ENCODE results near the gene TTC33. TPM values are rescaled to one million over a fixed set of nuclear protein-coding genes. Genes with fewer than 3 reads are reported as not detected.

TTC33 gene
- total and polyA plus RNA-seq, 10 donors: 4.3 to 17.9 (median 13.7) TPM

- Histone ChIP-seq H3K4me1 (peaks cover 7 to 75% (median 48%) of the 10 kb centered on the region in 6 donors), H3K9me3 (no peaks in the 10 kb centered on the region), H3K27me3 (replicated peaks in 1 of 7) (peaks cover 0 to under 1% (median 0%) of the 10 kb centered on the region in 7 donors), H3K36me3 (no peaks in the 10 kb centered on the region), H3K27ac (peak overlapping the region in 2 of 8 donors; percentile 46 to 97), H3K4me3 (no peak overlapping the region)
- intact Hi-C loops (cut with DNase I; ENCODE audit: low total_unique reads): no loop called here
- DNase-seq: no peak
- 90 to 96% (median 92%) methylated on average over 6 of the region's 6 CpGs for WGBS, 5 donors
- TF ChIP-seq, protein P1, sequence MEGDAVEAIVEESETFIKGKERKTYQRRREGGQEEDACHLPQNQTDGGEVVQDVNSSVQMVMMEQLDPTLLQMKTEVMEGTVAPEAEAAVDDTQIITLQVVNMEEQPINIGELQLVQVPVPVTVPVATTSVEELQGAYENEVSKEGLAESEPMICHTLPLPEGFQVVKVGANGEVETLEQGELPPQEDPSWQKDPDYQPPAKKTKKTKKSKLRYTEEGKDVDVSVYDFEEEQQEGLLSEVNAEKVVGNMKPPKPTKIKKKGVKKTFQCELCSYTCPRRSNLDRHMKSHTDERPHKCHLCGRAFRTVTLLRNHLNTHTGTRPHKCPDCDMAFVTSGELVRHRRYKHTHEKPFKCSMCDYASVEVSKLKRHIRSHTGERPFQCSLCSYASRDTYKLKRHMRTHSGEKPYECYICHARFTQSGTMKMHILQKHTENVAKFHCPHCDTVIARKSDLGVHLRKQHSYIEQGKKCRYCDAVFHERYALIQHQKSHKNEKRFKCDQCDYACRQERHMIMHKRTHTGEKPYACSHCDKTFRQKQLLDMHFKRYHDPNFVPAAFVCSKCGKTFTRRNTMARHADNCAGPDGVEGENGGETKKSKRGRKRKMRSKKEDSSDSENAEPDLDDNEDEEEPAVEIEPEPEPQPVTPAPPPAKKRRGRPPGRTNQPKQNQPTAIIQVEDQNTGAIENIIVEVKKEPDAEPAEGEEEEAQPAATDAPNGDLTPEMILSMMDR (IDR thresholded peaks at IDR 0.05 in 8 of 11, conservative IDR thresholded peaks at IDR 0.05 in 3 of 11): no peak
- TF ChIP-seq POLR2AphosphoS5 (IDR thresholded peaks at IDR 0.05) (no peak), POLR2A (IDR thresholded peaks at IDR 0.05) (no peak)
These were observed 81.0 kb downstream of the TTC33 start for GRCh38 chr5:40674661-40675235.

- Histone ChIP-seq H3K4me1 (peaks cover 4 to 62% (median 37%) of the 10 kb centered on the region in 6 donors), H3K9me3 (no peaks in the 10 kb centered on the region), H3K36me3 (no peaks in the 10 kb centered on the region), H3K27ac (peak overlapping the region in 5 of 8 donors; percentile 11 to 67 (median 63)), H3K27me3 (replicated peaks in 1 of 7) (no peaks in the 10 kb centered on the region), H3K4me3 (no peak overlapping the region)
- TF ChIP-seq POLR2AphosphoS5 (IDR thresholded peaks at IDR 0.05) (no peak), POLR2A (IDR thresholded peaks at IDR 0.05) (no peak)
- TF ChIP-seq, protein P1 (IDR thresholded peaks at IDR 0.05 in 8 of 11, conservative IDR thresholded peaks at IDR 0.05 in 3 of 11): no peak
- intact Hi-C loops (cut with DNase I; ENCODE audit: low total_unique reads): no loop called here
- no peak for DNase-seq
- 19 to 29% (median 26%) methylated on average over 4 of the region's 4 CpGs for WGBS, 5 donors
These were observed 83.3 kb downstream of the TTC33 start for GRCh38 chr5:40672425-40672824.

GRCh38 chr5:40669606-40670390 lies 86.0 kb downstream of the TTC33 start:
- H3K9me3 ChIP-seq: no peaks in the 10 kb centered on the region
- TF ChIP-seq POLR2A (IDR thresholded peaks at IDR 0.05) (no peak), POLR2AphosphoS5 (IDR thresholded peaks at IDR 0.05) (no peak)
- TF ChIP-seq, protein P1 (IDR thresholded peaks at IDR 0.05 in 8 of 11, conservative IDR thresholded peaks at IDR 0.05 in 3 of 11): no peak

DNA sequence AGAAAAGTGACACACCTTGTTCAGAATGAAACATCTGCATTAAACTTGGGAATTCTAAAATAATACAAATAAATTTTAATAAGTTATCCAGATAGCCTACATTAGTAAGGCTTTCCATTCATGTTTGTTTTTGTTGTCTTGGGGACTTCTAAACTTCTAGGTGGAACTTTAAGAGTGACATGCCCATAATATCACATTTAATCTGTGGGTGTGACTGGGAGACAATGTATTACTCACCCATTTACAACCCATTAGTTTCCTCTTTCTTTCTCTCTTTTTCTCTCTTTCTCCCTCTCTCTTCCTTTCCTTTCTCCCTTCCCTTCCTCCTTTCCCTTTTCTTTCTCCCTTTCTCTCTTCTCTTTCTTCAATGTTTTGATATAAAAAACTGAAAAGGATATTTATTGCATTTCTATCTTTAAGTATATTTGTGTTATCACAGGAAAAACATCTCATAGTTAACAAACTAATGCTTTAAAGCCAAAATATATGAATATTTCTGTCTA lies 88.5 kb downstream of the TTC33 start:
- H3K9me3 ChIP-seq: no peaks in the 10 kb centered on the region
- peaks cover 0 to 27% (median 11%) of the 10 kb centered on the region in 6 donors for H3K4me1 ChIP-seq
- H3K27ac ChIP-seq: no peak overlapping the region
- no peaks in the 10 kb centered on the region for H3K36me3 ChIP-seq
- no peaks in the 10 kb centered on the region for H3K27me3 ChIP-seq (replicated peaks in 1 of 7)
- intact Hi-C loops (cut with DNase I; ENCODE audit: low total_unique reads): no loop called here
- TF ChIP-seq POLR2AphosphoS5 (IDR thresholded peaks at IDR 0.05) (no peak), POLR2A (IDR thresholded peaks at IDR 0.05) (no peak)
- TF ChIP-seq, protein P1 (IDR thresholded peaks at IDR 0.05 in 8 of 11, conservative IDR thresholded peaks at IDR 0.05 in 3 of 11): no peak
- no peak for DNase-seq
- H3K4me3 ChIP-seq: no peak overlapping the region

More at GRCh38 chr5:40669606-40670390, 86.0 kb downstream of the TTC33 start:
- WGBS, 5 donors: 39 to 59% (median 50%) methylated on average over 6 of the region's 6 CpGs
- DNase-seq: no peak
- intact Hi-C loops (cut with DNase I; ENCODE audit: low total_unique reads): no loop called here
- H3K36me3 ChIP-seq: no peaks in the 10 kb centered on the region
- peak overlapping the region in 1 of 8 donors; percentile 4 for H3K27ac ChIP-seq
- no peaks in the 10 kb centered on the region for H3K27me3 ChIP-seq (replicated peaks in 1 of 7)
- peaks cover 0 to 39% (median 19%) of the 10 kb centered on the region in 6 donors for H3K4me1 ChIP-seq
- no peak overlapping the region for H3K4me3 ChIP-seq

Measured in spleen (tissue), 11 donors.